NCI-H524 treated with DMSO at 0.1 percent for 48 hours (cell line): ENCODE data around the gene PADI3.

ENCODE experiments used
- DNase-seq: peaks from one replicate; lab custom pipeline; 2025; lab: John Stamatoyannopoulos, UW

Gene PADI3

GRCh38 chr1:17243274-17243673 lies 5.6 kb upstream of the PADI3 start:
- DNase-seq = no peak

- DNase-seq = no peak
These were observed 3.8 kb upstream of the PADI3 start for GRCh38 chr1:17244821-17245740.

DNA sequence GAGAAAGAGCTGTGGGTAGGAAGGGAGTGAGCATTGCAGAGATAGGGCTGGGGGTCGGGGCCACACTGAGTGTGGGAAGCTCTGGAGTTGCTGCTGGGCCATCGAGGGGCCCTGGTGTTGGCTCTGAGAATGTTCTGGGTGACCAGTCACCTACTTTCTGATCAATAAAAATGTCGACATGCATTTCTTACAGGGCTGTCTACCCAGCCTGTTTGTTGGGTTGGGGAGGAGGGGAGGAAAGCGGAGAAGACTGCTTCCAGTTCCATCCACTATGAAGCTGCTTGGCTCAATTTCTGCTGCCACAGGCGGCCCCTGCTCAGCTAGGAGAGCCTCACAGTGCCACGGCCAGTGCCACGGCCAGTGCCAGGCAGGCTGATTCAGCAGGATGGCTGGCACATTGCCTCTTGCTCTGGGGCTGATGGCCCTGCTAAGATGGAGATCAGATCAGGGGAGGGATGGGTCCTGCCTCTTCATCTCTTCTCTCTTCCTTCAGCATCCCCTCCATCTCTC lies 3.0 kb upstream of the PADI3 start:
- no peak for DNase-seq

GRCh38 chr1:17246971-17247370 lies 1.9 kb upstream of the PADI3 start:
- DNase-seq = no peak

DNA sequence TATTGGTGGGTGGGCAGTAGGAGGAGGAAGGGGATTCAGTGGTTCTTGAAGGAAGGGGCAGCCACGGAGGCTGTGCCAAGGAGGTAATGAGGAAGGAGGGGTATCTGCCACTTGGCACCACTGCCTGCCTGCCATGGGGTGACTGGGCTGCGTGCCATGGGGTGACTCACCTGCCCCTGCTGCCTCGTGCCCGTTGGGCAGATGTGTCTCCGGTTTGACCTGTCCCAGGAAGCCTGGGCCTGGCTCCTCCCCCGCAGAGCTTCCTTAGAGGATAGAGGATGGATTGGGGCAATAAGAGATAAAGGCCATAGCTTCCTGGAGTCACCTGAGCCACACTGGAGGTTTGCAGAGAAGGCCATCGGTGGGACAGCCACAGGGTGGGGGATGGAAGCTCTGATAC lies 1.7 kb downstream of the PADI3 start:
- DNase-seq = no peak

GRCh38 chr1:17251246-17251645 lies 2.3 kb downstream of the PADI3 start:
- DNase-seq = no peak

- no peak for DNase-seq
These were observed 2.9 kb downstream of the PADI3 start for GRCh38 chr1:17251701-17252376.

- no peak for DNase-seq
These were observed 6.4 kb downstream of the PADI3 start for GRCh38 chr1:17255336-17255735.

- no peak for DNase-seq
These were observed 9.3 kb downstream of the PADI3 start for GRCh38 chr1:17258116-17258757.

- no peak for DNase-seq
These were observed 9.8 kb downstream of the PADI3 start for GRCh38 chr1:17258758-17259130.

GRCh38 chr1:17259233-17259873 lies 10.5 kb downstream of the PADI3 start:
- no peak for DNase-seq

- DNase-seq = no peak
These were observed 11.4 kb downstream of the PADI3 start for GRCh38 chr1:17260264-17260663.

- DNase-seq = no peak
These were observed 11.8 kb downstream of the PADI3 start for GRCh38 chr1:17260738-17261137.

DNA sequence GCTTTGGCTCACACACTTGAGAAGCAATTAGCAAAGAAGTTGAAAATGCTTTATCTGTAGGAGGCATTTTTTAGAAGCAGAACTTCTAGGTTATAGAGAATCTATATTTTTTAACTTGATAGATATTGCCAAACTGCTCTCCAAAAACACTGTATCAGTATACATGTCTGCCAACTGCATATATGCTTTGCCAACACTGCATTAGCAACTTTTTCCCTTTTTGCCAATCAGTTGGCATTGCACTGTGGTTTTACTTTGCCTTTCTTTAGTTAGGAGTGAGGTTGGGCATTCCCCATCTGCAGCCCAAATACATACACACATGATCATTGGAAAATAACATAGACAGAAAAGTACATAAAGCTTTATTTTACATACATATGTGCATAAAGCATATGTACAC lies 15.0 kb downstream of the PADI3 start:
- no peak for DNase-seq

DNA sequence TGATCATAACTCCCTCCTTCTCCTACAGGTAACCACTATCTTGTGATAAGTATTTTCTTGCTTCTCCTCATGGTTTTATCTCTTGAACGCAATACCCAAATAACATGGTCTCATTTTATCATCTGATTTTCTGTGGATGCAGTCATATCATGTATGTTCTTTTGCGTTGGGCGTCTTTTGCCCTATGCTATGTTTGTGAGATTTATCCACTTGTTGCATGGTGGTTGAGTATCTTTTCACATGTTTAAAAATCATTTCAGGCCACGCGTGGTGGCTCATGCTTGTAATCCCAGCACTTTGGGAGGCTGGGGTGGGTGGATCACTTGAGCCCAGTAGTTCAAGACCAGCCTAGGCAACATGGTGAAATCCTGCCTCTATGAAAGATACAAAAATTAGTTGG lies 15.6 kb downstream of the PADI3 start:
- DNase-seq = no peak

GRCh38 chr1:17265162-17265561 lies 16.3 kb downstream of the PADI3 start:
- no peak for DNase-seq

DNA sequence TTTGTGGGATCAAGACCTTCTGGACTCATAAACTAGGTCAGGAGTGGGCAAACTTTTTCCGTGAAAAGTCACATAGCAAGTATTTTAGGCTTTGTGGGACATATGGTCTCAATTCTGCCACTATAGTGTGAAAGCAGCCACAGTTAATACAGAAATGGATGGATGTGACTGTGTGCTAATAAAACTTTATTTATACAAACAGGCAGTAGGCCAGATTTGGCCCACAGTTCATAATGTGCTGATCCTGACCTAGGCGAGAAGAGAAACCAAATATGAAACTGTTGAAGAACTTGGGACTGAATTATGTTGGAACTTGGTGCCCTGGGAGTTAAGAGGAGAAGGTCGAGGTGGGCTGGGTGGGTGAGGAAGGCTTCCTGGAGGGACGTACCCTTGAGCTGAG lies 17.1 kb downstream of the PADI3 start:
- no peak for DNase-seq

GRCh38 chr1:17270891-17271765 lies 22.2 kb downstream of the PADI3 start:
- no peak for DNase-seq

DNA sequence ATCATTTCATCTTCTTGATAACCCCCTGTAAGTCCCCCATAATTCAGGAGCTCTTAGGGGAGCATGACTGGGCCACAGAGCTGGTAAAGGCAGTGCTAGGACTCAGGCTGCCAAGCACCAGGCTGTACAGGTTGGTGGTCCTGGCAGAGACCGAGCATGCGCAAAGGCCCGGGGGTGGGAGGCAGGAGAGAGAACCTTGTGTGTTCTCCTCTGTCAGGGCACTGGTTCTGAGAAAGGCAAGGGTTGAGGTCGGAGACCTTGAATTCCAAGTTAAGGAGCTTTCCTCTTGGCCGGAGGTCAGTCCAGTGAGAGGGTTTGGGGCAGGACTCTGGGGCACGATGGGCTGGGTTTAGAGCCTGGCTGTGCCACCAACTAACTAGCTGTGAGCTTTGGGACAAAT lies 23.2 kb downstream of the PADI3 start:
- DNase-seq = no peak

DNA sequence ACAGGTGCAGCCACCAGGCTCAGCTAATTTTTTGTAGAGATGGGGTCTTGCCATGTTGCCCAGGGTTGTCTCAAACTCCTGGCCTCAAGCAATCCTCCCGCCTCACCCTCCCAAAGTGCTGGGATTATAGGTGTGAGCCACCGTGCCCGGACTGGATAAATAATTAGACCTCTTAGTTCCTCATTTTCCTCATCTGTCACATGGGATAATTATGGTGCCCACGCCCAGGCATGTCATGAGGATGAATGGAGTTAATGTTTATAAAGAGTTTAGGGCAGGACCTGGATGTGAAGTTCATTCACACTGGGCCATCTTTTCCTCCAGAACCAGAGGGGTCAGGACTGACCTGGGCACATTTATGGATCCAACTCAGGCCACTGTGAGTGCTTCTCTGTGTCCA lies 23.7 kb downstream of the PADI3 start:
- DNase-seq = no peak

DNA sequence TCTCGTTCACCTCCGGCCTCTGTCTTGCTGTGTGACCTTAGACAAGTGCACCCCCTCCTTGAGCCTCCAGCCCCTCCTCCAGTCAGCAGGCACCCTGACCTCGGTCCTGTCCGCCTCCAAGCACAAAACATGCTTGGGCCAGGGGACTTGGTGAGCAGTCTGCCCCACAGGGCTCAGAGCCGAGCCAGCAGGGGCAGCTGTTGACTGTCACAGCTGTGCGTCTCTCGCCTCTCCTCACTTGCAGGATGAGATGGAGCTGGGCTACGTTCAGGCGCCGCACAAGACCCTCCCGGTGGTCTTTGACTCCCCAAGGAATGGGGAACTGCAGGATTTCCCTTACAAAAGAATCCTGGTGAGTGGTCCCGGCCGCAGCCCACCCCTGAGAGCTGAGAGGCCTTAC lies 24.2 kb downstream of the PADI3 start:
- no peak for DNase-seq
